Thyroid gland (tissue), 4 donors: ENCODE data around the gene RPS19. TPM values are rescaled to one million over a fixed set of nuclear protein-coding genes. Genes with fewer than 3 reads are reported as not detected.

Experiments used
- DNase-seq, 2 donors: peaks; one replicate each; pipeline ENCODE4 v3.0.0-alpha.2; 2019
- H3K27ac ChIP-seq, 3 donors: fragments of 200-600 bp; sonication (generic); 1 replicate in 2 of 3; 2 replicates in 1 of 3; pipeline ENCODE4 v1.5.1; 2016 to 2019; ENCODE audit warnings: mild to moderate bottlenecking in 1 of 3, moderate library complexity in 1 of 3
- H3K27me3 ChIP-seq: fragments of 200-600 bp; sonication (generic); one replicate; pipeline ENCODE4 v1.5.1; 2019
- H3K36me3 ChIP-seq, 2 donors: fragments of 200-600 bp; sonication (generic); one replicate each; pipeline ENCODE4 v1.5.1; 2016 to 2019
- H3K4me1 ChIP-seq, 2 donors: fragments of 200-600 bp; sonication (generic); one replicate each; pipeline ENCODE4 v1.5.1; 2017 to 2019
- H3K4me3 ChIP-seq, 3 donors: fragments of 200-600 bp; sonication (generic); replicated peaks in 1 of 3; 1 replicate in 2 of 3; 2 replicates in 1 of 3; pipeline ENCODE4 v1.5.1; 2016; ENCODE audit warnings: mild to moderate bottlenecking in 1 of 3
- H3K9me3 ChIP-seq: fragments of 200-600 bp; sonication (generic); one replicate; pipeline ENCODE4 v1.5.1; 2017
- CTCF ChIP-seq, 6 experiments: fragments of 200-600 bp in 3 of 6; fragments of 450-650 bp in 3 of 6; sonication (generic) in 3 of 6; IDR thresholded peaks; one replicate each; pipeline ENCODE4 v1.5.1; 2016 to 2019; ENCODE audit warnings: antibody characterized with exemption in 6 of 6, mild to moderate bottlenecking in 2 of 6, inconsistent platforms in 1 of 6, moderate library complexity in 1 of 6
- POLR2A ChIP-seq, 2 donors: fragments of 450-650 bp; IDR thresholded peaks; one replicate each; pipeline ENCODE4 v1.6.1; 2017; ENCODE audit warnings: antibody characterized with exemption in 2 of 2, mild to moderate bottlenecking in 2 of 2, moderate library complexity in 1 of 2
- WGBS, 2 donors: methylation state at CpG; one replicate each; pipeline ENCODE4 v1.1.5; 2017; 5-methylcytosine and 5-hydroxymethylcytosine counted together
- intact Hi-C: fragments of 100-400 bp; cut with DNase I; formaldehyde crosslinking; loops from one replicate; pipeline ENCODE4 v1.15.1; 2023
- total RNA-seq, 4 donors: library from RNA; depleted of rRNA; stranded (reverse); fragments of >200 nt; gene quantifications; one replicate each; pipeline ENCODE4 v1.2.3, GENCODE V29; 2016

Gene RPS19
- total RNA-seq, 4 donors from 2014 or later: 351 to 1,305 (median 623) TPM

GRCh38 chr19:41893899-41894298, 33.8 kb downstream of the RPS19 start:
- TF ChIP-seq CTCF (IDR thresholded peaks at IDR 0.05): no peak
- TF ChIP-seq POLR2A (IDR thresholded peaks at IDR 0.05): no peak
- H3K27ac ChIP-seq: no peak overlapping the region
- H3K36me3 ChIP-seq: peaks cover 39 to 43% of the 10 kb centered on the region in 2 donors
- DNase-seq: no peak
- no peaks in the 10 kb centered on the region for H3K27me3 ChIP-seq
- 86 to 87% methylated on average over 6 of the region's 6 CpGs for WGBS, 2 donors
- H3K9me3 ChIP-seq: no peaks in the 10 kb centered on the region
- H3K4me3 ChIP-seq: no peak overlapping the region
- no peaks in the 10 kb centered on the region for H3K4me1 ChIP-seq
- intact Hi-C loops: no loop called here

- Histone ChIP-seq H3K9me3 (no peaks in the 10 kb centered on the region), H3K36me3 (peaks cover 42 to 46% of the 10 kb centered on the region in 2 donors), H3K4me1 (no peaks in the 10 kb centered on the region), H3K27me3 (no peaks in the 10 kb centered on the region), H3K4me3 (no peak overlapping the region), H3K27ac (no peak overlapping the region)
- intact Hi-C loops: no loop called here
- DNase-seq: no peak
- 85 to 97% methylated on average over 6 to 14 of the region's 14 CpGs for WGBS, 2 donors
- TF ChIP-seq CTCF (IDR thresholded peaks at IDR 0.05) (no peak), POLR2A (IDR thresholded peaks at IDR 0.05) (no peak)
Measured at GRCh38 chr19:41894350-41894749, 34.3 kb downstream of the RPS19 start.

- intact Hi-C loops: no loop called here
- no peak for DNase-seq
- Histone ChIP-seq H3K27ac (no peak overlapping the region), H3K36me3 (peaks cover 46 to 54% of the 10 kb centered on the region in 2 donors), H3K27me3 (no peaks in the 10 kb centered on the region), H3K4me3 (no peak overlapping the region), H3K4me1 (no peaks in the 10 kb centered on the region), H3K9me3 (no peaks in the 10 kb centered on the region)
- 81 to 89% methylated on average over 16 to 17 of the region's 19 CpGs for WGBS, 2 donors
- TF ChIP-seq CTCF (IDR thresholded peaks at IDR 0.05) (no peak), POLR2A (IDR thresholded peaks at IDR 0.05) (no peak)
Measured at GRCh38 chr19:41895745-41896580, 35.9 kb downstream of the RPS19 start.

- TF ChIP-seq POLR2A (IDR thresholded peaks at IDR 0.05) (no peak), CTCF (IDR thresholded peaks at IDR 0.05) (no peak)
- intact Hi-C loops: no loop called here
- H3K36me3 ChIP-seq: peaks cover 49 to 60% of the 10 kb centered on the region in 2 donors
- no peak for DNase-seq
- no peak overlapping the region for H3K4me3 ChIP-seq
- H3K9me3 ChIP-seq: no peaks in the 10 kb centered on the region
- H3K27me3 ChIP-seq: no peaks in the 10 kb centered on the region
- 86 to 90% methylated on average over 1 of the region's 1 CpG for WGBS, 2 donors
- no peaks in the 10 kb centered on the region for H3K4me1 ChIP-seq
- no peak overlapping the region for H3K27ac ChIP-seq
Measured at GRCh38 chr19:41896581-41896942, 36.5 kb downstream of the RPS19 start.

GRCh38 chr19:41897181-41897580, 37.1 kb downstream of the RPS19 start:
- TF ChIP-seq CTCF (IDR thresholded peaks at IDR 0.05): no peak
- no peak for TF ChIP-seq POLR2A (IDR thresholded peaks at IDR 0.05)
- intact Hi-C loops: no loop called here
- Histone ChIP-seq H3K36me3 (peaks cover 50 to 65% of the 10 kb centered on the region in 2 donors), H3K4me3 (no peak overlapping the region), H3K27me3 (no peaks in the 10 kb centered on the region), H3K27ac (no peak overlapping the region), H3K9me3 (no peaks in the 10 kb centered on the region), H3K4me1 (no peaks in the 10 kb centered on the region)
- 89 to 97% methylated on average over 3 of the region's 3 CpGs for WGBS, 2 donors
- no peak for DNase-seq
